Stimulated activated naive B cell treated with anti-CD40 and anti-IgM and Interleukin-4, amounts not matched to agents 10 μg/mL and 1 μg/mL and 100 μg/mL, for 72 hours (primary cell): ENCODE results near the gene SLC7A9.
"Not testable (repeated sequence)": the region's sequence is repeated elsewhere in the genome, so short reads cannot be mapped to it uniquely, and the experiment has no call there.

Source experiments
- ATAC-seq, 2 donors: fragments of 150-1000 bp; cut with Tn5 transposase; replicated peaks; 2 replicates each; pipeline ENCODE4 v1.10.0; 2021; ENCODE audit warnings: moderate library complexity in 1 of 2
- DNase-seq: peaks from one replicate; pipeline ENCODE4 v3.0.0; 2021
- H3K27ac Mint-ChIP-seq: one replicate; pipeline ENCODE4 v1.8.0; 2022; ENCODE audit warnings: mild to moderate bottlenecking, mixed read lengths
- H3K27me3 Mint-ChIP-seq, 2 donors: one replicate each; pipeline ENCODE4 v1.8.0; 2022; ENCODE audit warnings: mixed read lengths in 2 of 2
- H3K36me3 Mint-ChIP-seq, 2 donors: one replicate each; pipeline ENCODE4 v1.8.0; 2022; ENCODE audit warnings: mixed read lengths in 2 of 2, mild to moderate bottlenecking in 1 of 2
- H3K4me1 Mint-ChIP-seq, 2 donors: one replicate each; pipeline ENCODE4 v1.8.0; 2022; ENCODE audit warnings: mixed read lengths in 2 of 2, mild to moderate bottlenecking in 1 of 2
- H3K4me3 Mint-ChIP-seq, 2 donors: one replicate each; pipeline ENCODE4 v1.8.0; 2022; ENCODE audit warnings: mild to moderate bottlenecking in 2 of 2, mixed read lengths in 2 of 2, moderate library complexity in 1 of 2
- H3K9me3 Mint-ChIP-seq, 2 donors: one replicate each; pipeline ENCODE4 v1.8.0; 2022; ENCODE audit warnings: mixed read lengths in 2 of 2, mild to moderate bottlenecking in 1 of 2

The SLC7A9 gene

DNA sequence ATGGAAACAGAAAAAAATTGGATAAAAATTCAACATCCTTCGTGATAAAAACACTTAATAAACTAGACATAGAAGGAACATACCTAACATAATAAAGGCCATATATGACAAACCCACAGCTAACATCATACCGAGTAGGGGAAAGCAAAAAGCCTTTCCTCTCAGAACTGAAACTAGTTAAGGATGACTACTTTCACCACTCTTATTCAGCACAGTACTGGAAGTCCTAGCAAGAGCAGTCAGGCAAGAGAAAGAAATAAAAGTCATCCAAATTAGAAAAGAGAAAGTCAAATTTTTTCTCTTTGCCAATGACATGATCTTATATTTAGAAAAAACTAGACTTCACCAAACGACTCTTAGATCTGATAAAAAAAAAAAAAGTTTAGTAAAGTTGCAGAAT lies 25.8 kb upstream of the SLC7A9 start:
- Mint-ChIP-seq H3K4me3 (no peak overlapping the region), H3K27me3 (no peaks in the 10 kb centered on the region), H3K4me1 (peaks cover 7 to 21% of the 10 kb centered on the region in 2 donors), H3K36me3 (peaks cover 63 to 77% of the 10 kb centered on the region in 2 donors), H3K27ac (no peak overlapping the region), H3K9me3 (peaks cover 17 to 20% of the 10 kb centered on the region in 2 donors)
- peak; percentile 88 to 99 for ATAC-seq
- no peak for DNase-seq

DNA sequence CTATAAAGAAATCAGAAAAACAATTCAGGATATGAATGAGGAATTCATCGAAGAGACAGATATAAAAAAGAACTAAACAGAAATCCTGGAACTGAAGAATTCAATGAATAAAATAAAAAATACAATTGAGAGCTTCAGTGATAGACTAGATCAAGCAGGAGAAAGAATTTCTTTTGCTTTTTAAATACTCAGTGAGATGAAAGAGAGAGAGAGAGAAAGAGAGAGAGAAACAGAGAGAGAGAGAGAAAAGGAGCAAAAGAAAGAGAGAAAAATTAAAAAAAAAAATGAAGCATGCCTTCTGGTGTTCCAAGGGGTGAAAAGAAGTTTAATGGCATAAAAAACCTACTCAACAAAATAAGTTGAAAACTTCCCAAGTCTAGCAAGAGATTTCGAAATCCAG lies 22.0 kb upstream of the SLC7A9 start:
- ATAC-seq, result no peak
- H3K4me1 Mint-ChIP-seq, result peaks cover 5 to 13% of the 10 kb centered on the region in 2 donors
- no peak for DNase-seq
- peaks cover 57 to 71% of the 10 kb centered on the region in 2 donors for H3K36me3 Mint-ChIP-seq
- no peaks in the 10 kb centered on the region for H3K27me3 Mint-ChIP-seq
- H3K4me3 Mint-ChIP-seq, result no peak overlapping the region
- peaks cover 17 to 20% of the 10 kb centered on the region in 2 donors for H3K9me3 Mint-ChIP-seq
- no peak overlapping the region for H3K27ac Mint-ChIP-seq

DNA sequence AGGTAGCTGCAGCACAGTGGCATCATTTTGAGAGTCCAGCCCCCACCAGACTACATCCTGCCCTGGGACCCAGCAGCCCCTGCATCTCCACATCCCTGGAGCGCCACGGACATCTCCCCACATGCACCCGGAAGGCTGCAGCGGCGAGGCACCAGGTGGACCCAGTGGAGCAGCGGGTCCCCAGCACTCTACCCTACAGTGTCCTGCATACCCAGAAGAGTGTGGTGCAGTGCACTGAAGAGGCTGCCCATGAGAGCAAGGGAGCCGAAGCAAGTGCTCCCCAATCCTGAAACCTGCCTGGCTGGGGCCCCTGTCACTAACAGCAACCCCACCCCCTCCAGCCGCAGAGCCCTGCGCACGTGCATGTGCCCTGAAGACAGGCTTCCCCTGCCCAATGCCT lies 21.3 kb upstream of the SLC7A9 start:
- Mint-ChIP-seq H3K9me3 (peaks cover 17 to 19% of the 10 kb centered on the region in 2 donors), H3K4me1 (peaks cover 4 to 10% of the 10 kb centered on the region in 2 donors), H3K4me3 (no peak overlapping the region), H3K36me3 (peaks cover 58 to 72% of the 10 kb centered on the region in 2 donors), H3K27ac (no peak overlapping the region), H3K27me3 (no peaks in the 10 kb centered on the region)
- ATAC-seq (no peak), DNase-seq (no peak)

DNA sequence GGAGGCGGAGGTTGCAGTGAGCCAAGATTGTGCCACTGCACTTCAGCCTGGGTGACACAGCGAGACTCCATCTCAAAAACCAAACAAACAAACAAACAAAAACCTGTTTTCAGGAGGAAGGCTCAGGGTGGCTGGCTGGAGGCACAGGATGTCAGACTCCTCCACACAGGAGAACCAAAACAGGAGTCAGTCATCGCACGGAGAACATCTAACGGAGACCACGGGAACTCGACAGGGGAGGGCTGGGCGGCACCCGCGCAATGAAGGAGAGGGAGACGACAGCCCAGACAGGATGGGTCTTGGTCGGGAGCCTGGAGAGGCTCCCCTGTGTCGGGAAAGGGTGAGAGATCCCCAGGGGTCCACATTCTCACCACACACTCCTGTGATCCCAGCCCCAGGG lies 20.8 kb upstream of the SLC7A9 start:
- peaks cover 58 to 68% of the 10 kb centered on the region in 2 donors for H3K36me3 Mint-ChIP-seq
- H3K4me3 Mint-ChIP-seq, result no peak overlapping the region
- H3K27me3 Mint-ChIP-seq, result no peaks in the 10 kb centered on the region
- peaks cover 17 to 19% of the 10 kb centered on the region in 2 donors for H3K9me3 Mint-ChIP-seq
- H3K27ac Mint-ChIP-seq, result no peak overlapping the region
- ATAC-seq, result no peak
- peaks cover 4 to 5% of the 10 kb centered on the region in 2 donors for H3K4me1 Mint-ChIP-seq
- no peak for DNase-seq

DNA sequence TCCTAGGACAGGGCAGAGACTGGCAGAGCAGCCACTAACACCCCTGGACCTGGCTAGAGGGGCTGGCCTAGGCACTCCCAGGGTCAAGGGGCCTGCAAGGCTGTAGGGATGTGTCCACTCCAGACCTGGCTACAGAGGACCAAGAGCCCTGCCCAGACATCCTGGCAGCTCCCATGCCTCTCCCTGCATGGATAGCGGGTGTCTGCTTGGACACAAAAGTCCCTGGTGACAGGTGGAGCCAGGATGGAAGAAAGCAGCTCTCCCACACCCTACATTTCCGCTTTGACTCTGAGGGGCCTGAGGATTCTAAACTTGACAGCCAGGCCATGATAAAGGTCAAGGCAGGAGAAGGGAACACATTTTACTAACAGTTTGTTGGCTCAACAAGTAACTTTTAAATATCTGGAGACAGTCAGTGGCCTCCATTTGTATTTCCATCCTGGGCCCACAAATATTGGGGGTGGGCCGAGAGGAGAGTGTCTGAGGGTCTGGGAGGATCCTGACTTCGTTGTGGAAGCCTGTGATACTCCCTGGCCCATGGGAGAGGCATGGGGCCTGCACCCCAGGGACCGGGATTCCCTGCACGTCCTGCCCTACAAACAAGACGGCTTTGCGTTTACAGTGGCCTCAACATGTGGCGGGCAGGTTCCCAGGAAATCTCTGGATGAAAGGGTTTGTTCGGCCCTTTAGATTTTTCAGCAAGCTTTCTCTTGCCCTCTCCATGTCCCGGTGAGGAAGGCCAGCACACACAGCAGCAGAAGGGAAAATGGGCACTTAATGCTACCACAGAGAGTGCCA lies 19.8 kb upstream of the SLC7A9 start:
- Mint-ChIP-seq H3K27ac (no peak overlapping the region), H3K4me3 (no peak overlapping the region), H3K27me3 (no peaks in the 10 kb centered on the region), H3K9me3 (peaks cover 14 to 20% of the 10 kb centered on the region in 2 donors), H3K4me1 (no peaks in the 10 kb centered on the region), H3K36me3 (peaks cover 50 to 63% of the 10 kb centered on the region in 2 donors)
- no peak for ATAC-seq
- DNase-seq, result no peak

DNA sequence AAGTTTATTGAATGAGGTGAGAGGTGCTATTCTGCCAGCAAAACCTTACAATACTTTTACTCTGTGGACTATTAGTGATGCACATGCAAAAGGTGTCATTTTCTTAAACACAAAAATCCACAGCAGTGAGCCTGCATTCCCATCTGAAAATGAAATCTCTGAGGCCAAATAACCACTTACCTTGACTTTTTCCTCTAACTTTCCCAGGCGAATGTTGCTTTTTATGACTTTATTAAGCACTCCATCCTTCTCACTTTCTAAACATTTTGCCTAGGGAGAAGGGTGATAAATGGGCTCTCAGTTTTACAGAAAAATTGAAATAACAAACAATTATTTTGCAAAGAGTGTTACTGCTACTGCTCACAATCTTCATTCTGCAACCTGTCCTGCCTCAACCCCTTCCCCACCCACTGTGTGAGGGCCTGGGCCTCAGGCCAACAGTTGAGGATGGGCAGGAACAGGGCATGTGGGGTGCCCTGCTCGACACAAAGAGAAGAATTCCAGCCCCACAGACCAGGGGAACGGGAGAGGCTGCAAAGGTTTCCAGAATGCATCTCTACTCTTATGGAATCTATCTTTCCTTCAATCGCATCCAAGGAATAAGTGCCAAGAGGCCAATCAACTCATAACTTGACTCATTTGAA lies 18.1 kb upstream of the SLC7A9 start:
- Mint-ChIP-seq H3K9me3 (peaks cover 8 to 11% of the 10 kb centered on the region in 2 donors), H3K36me3 (peaks cover 37 to 52% of the 10 kb centered on the region in 2 donors), H3K27ac (no peak overlapping the region), H3K4me1 (no peaks in the 10 kb centered on the region), H3K27me3 (no peaks in the 10 kb centered on the region), H3K4me3 (no peak overlapping the region)
- DNase-seq, result no peak
- ATAC-seq, result no peak

DNA sequence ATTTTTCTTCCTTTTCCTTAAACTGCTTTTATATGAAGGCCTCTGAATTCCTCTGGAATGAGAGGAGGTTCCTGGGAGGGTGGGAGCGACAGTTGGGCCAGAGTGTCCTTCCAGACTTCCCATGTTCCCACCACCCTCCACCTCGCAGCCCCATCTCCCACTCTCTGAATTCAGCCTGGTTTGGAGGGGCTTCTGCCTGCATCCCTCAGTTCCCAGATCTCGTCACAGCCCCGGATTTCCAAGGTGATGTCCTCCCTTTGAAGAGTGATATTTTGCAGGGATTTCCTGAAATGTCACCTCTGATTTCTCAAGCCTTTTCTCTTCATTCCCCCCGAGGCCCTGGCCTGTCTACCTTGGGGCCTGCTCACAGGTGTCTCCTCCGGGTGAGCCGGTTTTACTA lies 16.7 kb upstream of the SLC7A9 start:
- H3K4me1 Mint-ChIP-seq, result no peaks in the 10 kb centered on the region
- peaks cover 26 to 39% of the 10 kb centered on the region in 2 donors for H3K36me3 Mint-ChIP-seq
- ATAC-seq (no peak), DNase-seq (no peak)
- H3K9me3 Mint-ChIP-seq, result peaks cover 2 to 5% of the 10 kb centered on the region in 2 donors
- H3K27ac Mint-ChIP-seq, result no peak overlapping the region
- no peaks in the 10 kb centered on the region for H3K27me3 Mint-ChIP-seq
- H3K4me3 Mint-ChIP-seq, result no peak overlapping the region

DNA sequence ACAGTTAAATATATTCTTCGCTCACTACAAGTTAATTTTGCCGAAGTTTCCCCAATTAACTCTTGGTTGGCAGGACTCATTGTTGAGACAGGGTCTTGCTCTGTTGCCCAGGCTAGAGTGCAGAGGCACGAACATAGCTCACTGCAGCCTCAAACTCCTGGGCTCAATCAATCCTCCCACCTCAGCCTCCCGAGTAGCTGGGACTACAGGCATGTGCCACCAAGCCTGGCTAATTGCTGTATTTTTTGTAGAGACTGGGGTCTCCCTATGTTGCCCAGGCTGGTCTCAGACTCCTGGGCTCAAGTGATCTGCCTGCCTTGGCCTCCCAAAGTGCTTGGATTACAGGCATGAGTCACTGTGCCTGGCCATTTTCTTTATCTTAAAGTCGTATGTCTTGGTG lies 15.7 kb upstream of the SLC7A9 start:
- not testable (repeated sequence) for DNase-seq, H3K27ac Mint-ChIP-seq, H3K27me3 Mint-ChIP-seq, H3K4me1 Mint-ChIP-seq, ATAC-seq, H3K4me3 Mint-ChIP-seq, H3K9me3 Mint-ChIP-seq
- H3K36me3 Mint-ChIP-seq, result peaks cover 18 to 33% of the 10 kb centered on the region in 2 donors

DNA sequence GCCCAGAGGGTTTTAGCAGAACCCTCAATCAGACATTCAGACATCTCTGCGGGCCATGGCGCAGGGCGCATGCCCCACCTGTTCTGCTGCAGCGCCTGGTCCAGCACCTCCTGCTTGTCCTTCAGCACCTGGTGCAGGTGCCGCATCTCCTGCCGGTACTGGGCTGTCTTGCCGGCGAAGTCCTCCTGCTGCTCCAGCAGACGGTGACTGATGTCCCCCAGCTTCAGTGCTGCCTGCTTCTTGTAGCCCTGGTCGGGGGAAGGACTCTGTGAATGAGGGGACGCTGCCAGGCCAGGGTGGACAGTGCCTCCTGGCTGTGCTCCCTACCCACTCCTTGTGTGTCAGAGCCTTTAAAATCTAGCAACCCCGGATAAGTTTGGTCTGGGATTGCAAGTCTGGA lies 12.2 kb upstream of the SLC7A9 start:
- H3K27ac Mint-ChIP-seq, result no peak overlapping the region
- H3K27me3 Mint-ChIP-seq, result no peaks in the 10 kb centered on the region
- ATAC-seq, result no peak
- DNase-seq, result no peak
- peaks cover 0 to 1% of the 10 kb centered on the region in 2 donors for H3K9me3 Mint-ChIP-seq
- no peaks in the 10 kb centered on the region for H3K4me1 Mint-ChIP-seq
- no peak overlapping the region for H3K4me3 Mint-ChIP-seq
- peaks cover 17 to 47% of the 10 kb centered on the region in 2 donors for H3K36me3 Mint-ChIP-seq

DNA sequence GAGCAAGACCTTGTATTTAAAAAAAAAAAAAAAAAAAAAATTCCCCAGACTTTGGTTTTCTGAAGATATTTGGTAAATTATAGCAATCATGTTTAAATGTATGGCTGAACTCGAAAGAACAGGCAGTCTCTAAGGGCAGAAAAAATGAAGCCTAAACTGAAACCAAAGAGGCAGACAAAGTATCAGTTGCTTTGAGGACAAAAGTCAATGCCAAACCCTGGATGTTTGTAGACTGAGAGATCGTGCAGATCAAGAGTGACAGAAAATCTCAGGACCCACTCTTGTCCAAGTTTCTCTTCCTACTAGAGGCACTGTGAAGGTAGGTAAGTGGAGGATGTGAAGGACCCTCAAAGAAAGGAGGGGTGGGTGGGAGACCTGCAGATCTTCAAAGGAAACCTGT lies 11.1 kb upstream of the SLC7A9 start:
- Mint-ChIP-seq H3K4me3 (no peak overlapping the region), H3K27ac (no peak overlapping the region), H3K4me1 (no peaks in the 10 kb centered on the region), H3K27me3 (no peaks in the 10 kb centered on the region), H3K36me3 (peaks cover 12 to 44% of the 10 kb centered on the region in 2 donors), H3K9me3 (peaks cover 0 to 1% of the 10 kb centered on the region in 2 donors)
- ATAC-seq (no peak), DNase-seq (no peak)

DNA sequence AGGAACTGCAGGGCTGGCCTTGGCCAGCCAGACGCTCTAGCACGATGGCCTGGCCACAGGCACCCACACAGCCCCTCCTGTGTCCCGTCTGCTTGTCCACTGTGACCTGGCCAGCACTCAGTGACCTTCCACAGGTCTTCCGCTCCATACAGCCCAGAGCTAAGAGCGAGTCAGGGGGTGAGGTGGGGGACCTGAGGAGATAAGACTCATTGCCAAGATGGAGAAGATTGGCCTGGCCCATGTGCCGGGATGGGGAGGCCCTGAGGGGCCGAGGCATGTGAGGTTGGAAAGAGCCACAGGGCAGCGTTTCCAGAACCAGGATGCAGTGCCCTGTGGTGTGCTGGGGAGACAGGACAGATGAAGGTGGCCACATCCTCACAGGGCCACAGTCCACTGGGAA lies 10.2 kb upstream of the SLC7A9 start:
- no peak for ATAC-seq
- Mint-ChIP-seq H3K27ac (peak overlapping the region; percentile 1), H3K27me3 (no peaks in the 10 kb centered on the region), H3K36me3 (peaks cover 12 to 40% of the 10 kb centered on the region in 2 donors), H3K9me3 (no peaks in the 10 kb centered on the region), H3K4me1 (no peaks in the 10 kb centered on the region), H3K4me3 (no peak overlapping the region)
- no peak for DNase-seq

DNA sequence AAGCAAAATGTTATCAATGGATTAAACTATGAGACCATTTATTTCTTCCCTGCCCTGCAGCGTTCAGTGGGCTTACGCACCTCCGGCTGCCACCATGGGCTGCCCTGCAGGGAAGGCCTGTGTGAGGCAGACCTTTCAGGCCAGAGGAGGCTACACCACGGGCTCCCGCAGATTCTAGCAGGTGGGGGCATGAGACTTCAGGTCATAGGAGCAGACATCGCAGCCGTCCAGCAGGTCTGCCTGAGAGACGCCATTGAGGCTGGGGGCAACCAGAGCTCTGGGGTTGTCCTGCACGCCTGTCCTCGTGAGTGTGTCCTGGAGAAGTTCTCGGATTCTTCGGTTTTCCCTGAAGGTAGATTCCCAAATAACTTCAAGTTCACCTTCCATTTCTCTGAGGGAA lies 9.4 kb upstream of the SLC7A9 start:
- Mint-ChIP-seq H3K4me1 (no peaks in the 10 kb centered on the region), H3K4me3 (no peak overlapping the region), H3K27me3 (no peaks in the 10 kb centered on the region), H3K9me3 (no peaks in the 10 kb centered on the region), H3K27ac (no peak overlapping the region), H3K36me3 (peaks cover 12 to 37% of the 10 kb centered on the region in 2 donors)
- no peak for DNase-seq
- no peak for ATAC-seq

DNA sequence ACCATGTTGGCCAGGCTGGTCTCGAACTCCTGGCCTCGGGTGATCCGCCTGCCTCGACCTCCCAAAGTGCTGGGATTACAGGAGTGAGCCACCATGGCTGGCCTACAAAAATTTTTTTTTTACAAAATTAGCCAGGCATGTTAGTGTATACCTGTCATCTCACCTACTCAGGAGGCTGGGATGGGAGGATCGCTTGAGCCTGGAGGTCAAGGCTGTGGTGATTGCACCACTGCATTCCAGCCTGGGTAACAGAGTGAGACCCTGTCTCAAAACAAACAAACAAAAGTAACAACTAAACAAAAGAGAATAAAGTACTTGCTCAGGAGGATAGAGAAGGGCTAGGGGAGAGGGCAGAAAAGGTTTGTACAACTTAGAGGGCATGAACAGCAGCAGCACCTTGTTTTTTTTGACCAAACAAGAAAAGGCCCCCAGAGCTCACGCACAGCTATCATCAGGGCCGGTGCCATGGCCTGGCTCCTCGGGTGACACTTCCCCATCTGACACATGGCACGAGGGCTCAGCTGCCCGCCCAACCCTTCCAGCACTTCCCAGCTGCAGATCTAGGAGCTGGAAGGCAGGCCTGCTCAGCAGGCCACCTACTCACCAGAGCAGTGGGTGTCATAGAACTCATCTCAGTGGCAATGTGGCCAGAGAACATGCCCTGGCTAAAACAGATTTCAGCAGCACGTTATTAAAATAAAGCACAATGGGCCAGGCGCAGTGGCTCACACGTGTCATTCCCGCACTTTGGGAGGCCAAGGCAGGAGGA lies 8.6 kb upstream of the SLC7A9 start:
- H3K36me3 Mint-ChIP-seq, result peaks cover 9 to 34% of the 10 kb centered on the region in 2 donors
- no peak overlapping the region for H3K4me3 Mint-ChIP-seq
- H3K27ac Mint-ChIP-seq, result no peak overlapping the region

DNA sequence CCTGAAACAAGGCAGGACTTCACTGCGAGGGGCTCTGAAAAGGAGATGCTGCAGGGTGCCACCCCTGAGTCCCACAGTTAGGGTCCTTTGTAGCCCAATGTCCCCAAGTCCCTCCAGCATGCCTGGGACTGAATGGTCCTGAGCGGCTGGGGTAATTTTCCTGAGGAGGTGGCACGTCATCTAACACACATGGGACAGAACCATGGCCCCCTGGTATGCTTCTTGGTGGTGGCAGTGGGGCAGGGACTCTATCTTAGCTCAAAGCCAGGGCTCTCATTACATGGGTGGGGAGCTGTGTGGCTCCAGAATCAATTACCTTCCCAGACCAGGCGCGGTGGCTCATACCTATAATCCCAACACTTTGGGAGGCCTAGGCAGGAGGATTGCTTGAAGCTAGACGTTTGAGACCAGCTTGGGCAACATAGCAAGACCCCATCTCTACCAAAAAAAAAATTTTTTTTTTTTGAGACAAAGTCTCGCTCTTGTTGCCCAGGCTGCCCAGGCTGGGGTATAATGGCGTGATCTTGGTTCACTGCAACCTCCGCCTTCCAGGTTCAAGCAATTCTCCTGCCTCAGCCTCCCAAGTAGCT lies 7.9 kb upstream of the SLC7A9 start:
- Mint-ChIP-seq H3K27ac (no peak overlapping the region), H3K9me3 (no peaks in the 10 kb centered on the region), H3K36me3 (peaks cover 9 to 34% of the 10 kb centered on the region in 2 donors), H3K4me1 (no peaks in the 10 kb centered on the region), H3K4me3 (no peak overlapping the region), H3K27me3 (no peaks in the 10 kb centered on the region)
- DNase-seq (no peak), ATAC-seq (no peak)

More for the DNA sequence above, 8.6 kb upstream of the SLC7A9 start:
- ATAC-seq (no peak), DNase-seq (no peak)
- Mint-ChIP-seq H3K27me3 (no peaks in the 10 kb centered on the region), H3K9me3 (no peaks in the 10 kb centered on the region), H3K4me1 (no peaks in the 10 kb centered on the region)
